Ovary (tissue), 9 donors: ENCODE results near the gene DMXL1. TPM values are rescaled to one million over a fixed set of nuclear protein-coding genes. Genes with fewer than 3 reads are reported as not detected.

Experiments
- DNase-seq, 5 donors: peaks; one replicate each; pipeline ENCODE4 v3.0.0-alpha.2; 2019 to 2020
- H3K27ac ChIP-seq, 2 donors: fragments of 200-600 bp; one replicate each; pipeline versions ENCODE4 v1.5.1 to v1.8.0; 2019 to 2022
- H3K27me3 ChIP-seq: fragments of 200-600 bp; one replicate; pipeline ENCODE4 v1.8.0; 2022
- H3K36me3 ChIP-seq: fragments of 200-600 bp; sonication (generic); one replicate; pipeline ENCODE4 v1.5.1; 2019
- H3K4me1 ChIP-seq: one replicate; pipeline ENCODE4 v1.8.1; 2013; ENCODE audit warnings: mild to moderate bottlenecking, moderate library complexity; ENCODE audit not compliant: insufficient read depth
- H3K4me3 ChIP-seq: fragments of 200-600 bp; sonication (generic); one replicate; pipeline ENCODE4 v1.5.1; 2017
- H3K9me3 ChIP-seq, 2 donors: fragments of 200-600 bp in 1 of 2; sonication (generic) in 1 of 2; one replicate each; pipeline versions ENCODE4 v1.5.1 to v1.8.1; 2013 to 2019; ENCODE audit warnings: mild to moderate bottlenecking in 1 of 2, moderate library complexity in 1 of 2
- EP300 ChIP-seq: sonication (generic); formaldehyde crosslinking; IDR thresholded peaks from one replicate; pipeline ENCODE4 v1.6.1; 2017; ENCODE audit warnings: antibody characterized with exemption
- POLR2A ChIP-seq: fragments of 450-650 bp; IDR thresholded peaks from one replicate; pipeline ENCODE4 v1.6.1; 2017; ENCODE audit warnings: antibody characterized with exemption, mild to moderate bottlenecking, moderate library complexity
- WGBS, 3 donors: extraction: QIAGEN DNeasy Blood & Tissue Kit in 1 of 3; methylation state at CpG; one replicate each; pipeline versions ENCODE4 v1.1.5 to v1.1.7; 2013 to 2017; 5-methylcytosine and 5-hydroxymethylcytosine counted together
- intact Hi-C, 4 donors: fragments of 100-400 bp; cut with DNase I; formaldehyde crosslinking; loops; one replicate each; pipeline versions ENCODE4 v1.11.0 to v1.15.1; 2022 to 2023
- polyA plus RNA-seq, 2 donors: library from polyadenylated mRNA; stranded (reverse); fragments of 200-250 nt in 1 of 2; fragments of 350-450 nt in 1 of 2; fragmentation: Illumina TruSeq in 1 of 2; extraction: RNeasy Lipid Tissue Mini Kit (QIAGEN cat#74804) in 1 of 2; gene quantifications; one replicate each; pipeline ENCODE4 v1.2.3, GENCODE V29; 2013 to 2014
- total RNA-seq, 7 donors: library from RNA; depleted of rRNA in 2 of 7; stranded (reverse); fragments of >200 nt in 2 of 7; fragmentation: NEBNext Ultra II Directional in 3 of 7; extraction: Animal tissue kit (Norgen Biotek cat#: 25700) in 3 of 7; gene quantifications; one replicate each; pipeline versions ENCODE4 v1.1.0 to v1.2.4, GENCODE V29; 2016 to 2023
- TF ChIP-seq, protein P1 (sequence below), 3 donors: fragments of 450-650 bp in 2 of 3; fragments of 200-600 bp in 1 of 3; IDR thresholded peaks; one replicate each; pipeline versions ENCODE4 v1.5.1 to v1.8.0; 2016 to 2022; ENCODE audit warnings: antibody characterized with exemption in 3 of 3, mild to moderate bottlenecking in 1 of 3
- donor health status: DM: no; HTN: no; CAD: no; lungs with moderate emphysema.
- donor health status: DM: no; HTN: no; CAD: no.
- donor health status: Bipolar disorder and iron deficiency.
- donor health status: DM: yes; HTN: yes; CAD: no.
- donor health status: DM: no; HTN: no; CAD: no.
- donor health status: DM: yes; HTN: yes; CAD: no.

Gene DMXL1
- total and polyA plus RNA-seq, 9 donors: 11.9 to 50.1 (median 39.1) TPM

GRCh38 chr5:119022773-119023172 lies 48.1 kb upstream of the DMXL1 start:
- 2 to 18% (median 14%) methylated on average over 1 of the region's 1 CpG for WGBS, 3 donors
- no peaks in the 10 kb centered on the region for H3K9me3 ChIP-seq
- no peak overlapping the region for H3K4me3 ChIP-seq
- no peaks in the 10 kb centered on the region for H3K36me3 ChIP-seq
- TF ChIP-seq, protein P1, sequence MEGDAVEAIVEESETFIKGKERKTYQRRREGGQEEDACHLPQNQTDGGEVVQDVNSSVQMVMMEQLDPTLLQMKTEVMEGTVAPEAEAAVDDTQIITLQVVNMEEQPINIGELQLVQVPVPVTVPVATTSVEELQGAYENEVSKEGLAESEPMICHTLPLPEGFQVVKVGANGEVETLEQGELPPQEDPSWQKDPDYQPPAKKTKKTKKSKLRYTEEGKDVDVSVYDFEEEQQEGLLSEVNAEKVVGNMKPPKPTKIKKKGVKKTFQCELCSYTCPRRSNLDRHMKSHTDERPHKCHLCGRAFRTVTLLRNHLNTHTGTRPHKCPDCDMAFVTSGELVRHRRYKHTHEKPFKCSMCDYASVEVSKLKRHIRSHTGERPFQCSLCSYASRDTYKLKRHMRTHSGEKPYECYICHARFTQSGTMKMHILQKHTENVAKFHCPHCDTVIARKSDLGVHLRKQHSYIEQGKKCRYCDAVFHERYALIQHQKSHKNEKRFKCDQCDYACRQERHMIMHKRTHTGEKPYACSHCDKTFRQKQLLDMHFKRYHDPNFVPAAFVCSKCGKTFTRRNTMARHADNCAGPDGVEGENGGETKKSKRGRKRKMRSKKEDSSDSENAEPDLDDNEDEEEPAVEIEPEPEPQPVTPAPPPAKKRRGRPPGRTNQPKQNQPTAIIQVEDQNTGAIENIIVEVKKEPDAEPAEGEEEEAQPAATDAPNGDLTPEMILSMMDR (IDR thresholded peaks at IDR 0.05): no peak
- TF ChIP-seq EP300: no peak
- TF ChIP-seq POLR2A: no peak
- no peak overlapping the region for H3K27ac ChIP-seq
- DNase-seq: no peak
- H3K27me3 ChIP-seq: no peaks in the 10 kb centered on the region
- intact Hi-C loops: no loop called here
- no peaks in the 10 kb centered on the region for H3K4me1 ChIP-seq

GRCh38 chr5:119028575-119028974 lies 42.3 kb upstream of the DMXL1 start:
- H3K27me3 ChIP-seq: no peaks in the 10 kb centered on the region
- WGBS, 3 donors: 60 to 79% (median 79%) methylated on average over 5 of the region's 5 CpGs
- intact Hi-C loops: no loop called here

GRCh38 chr5:119031011-119031886 lies 39.6 kb upstream of the DMXL1 start:
- no peaks in the 10 kb centered on the region for H3K9me3 ChIP-seq
- TF ChIP-seq, protein P1 (IDR thresholded peaks at IDR 0.05): no peak
- TF ChIP-seq POLR2A (no peak), EP300 (no peak)
- no peaks in the 10 kb centered on the region for H3K36me3 ChIP-seq
- WGBS, 3 donors: 61 to 75% (median 73%) methylated on average over 5 of the region's 5 CpGs
- DNase-seq: no peak
- H3K27me3 ChIP-seq: no peaks in the 10 kb centered on the region
- no peak overlapping the region for H3K4me3 ChIP-seq
- intact Hi-C loops: loop anchor here in 1 of 4 donors (10.0 kb wide), 1 partner anchor 1764 kb away; no protein-coding TSS in a partner anchor
- H3K27ac ChIP-seq: no peak overlapping the region
- no peaks in the 10 kb centered on the region for H3K4me1 ChIP-seq

More at GRCh38 chr5:119028575-119028974, 42.3 kb upstream of the DMXL1 start:
- H3K36me3 ChIP-seq: no peaks in the 10 kb centered on the region
- H3K4me1 ChIP-seq: no peaks in the 10 kb centered on the region
- H3K4me3 ChIP-seq: no peak overlapping the region
- DNase-seq: no peak
- TF ChIP-seq POLR2A (no peak), EP300 (no peak)
- TF ChIP-seq, protein P1 (IDR thresholded peaks at IDR 0.05): no peak
- H3K27ac ChIP-seq: no peak overlapping the region
- H3K9me3 ChIP-seq: no peaks in the 10 kb centered on the region

DNA sequence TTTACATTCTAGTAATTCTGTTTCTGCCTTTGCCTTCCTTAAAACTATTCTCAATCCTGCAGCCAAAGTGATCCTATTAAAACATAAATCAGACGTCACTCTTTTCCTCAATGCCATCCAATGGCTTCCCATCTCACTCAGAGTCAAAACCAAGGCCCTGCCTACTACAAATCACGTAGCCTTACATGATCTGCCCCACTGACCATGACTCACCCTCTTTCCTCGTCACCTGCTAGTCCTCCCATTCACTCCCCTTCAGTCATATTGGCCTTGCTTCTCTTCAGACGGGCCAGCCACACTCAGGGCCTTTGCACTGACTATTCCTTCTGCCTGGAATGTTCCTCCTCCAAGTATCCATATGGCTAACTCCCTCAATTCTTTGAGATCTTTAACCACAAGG lies 39.0 kb upstream of the DMXL1 start:
- intact Hi-C loops: loop anchor here in 1 of 4 donors (10.0 kb wide), 1 partner anchor 1763 kb away; no protein-coding TSS in a partner anchor
- DNase-seq: no peak
- Histone ChIP-seq H3K27ac (no peak overlapping the region), H3K9me3 (no peaks in the 10 kb centered on the region), H3K4me3 (no peak overlapping the region), H3K27me3 (no peaks in the 10 kb centered on the region), H3K4me1 (no peaks in the 10 kb centered on the region), H3K36me3 (no peaks in the 10 kb centered on the region)
- 79 to 81% (median 81%) methylated on average over 4 of the region's 4 CpGs for WGBS, 3 donors
- no peak for TF ChIP-seq EP300
- TF ChIP-seq, protein P1 (IDR thresholded peaks at IDR 0.05): no peak
- TF ChIP-seq POLR2A: no peak
